Aorta (tissue), 5 donors: ENCODE data around the gene IMPA2. TPM values are rescaled to one million over a fixed set of nuclear protein-coding genes. Genes with fewer than 3 reads are reported as not detected.
A peak's percentile ranks its signal among the peaks of the same experiment; 100 is the strongest.

ENCODE experiments used
- ATAC-seq: fragments of 200-7000 bp; cut with Tn5 transposase; one replicate; pipeline ENCODE4 v1.9.1; 2022; ENCODE audit warnings: moderate library complexity; ENCODE audit not compliant: low FRiP score
- DNase-seq, 2 donors: peaks; one replicate each; pipeline ENCODE4 v3.0.0-alpha.2; 2020
- H3K27ac ChIP-seq, 2 donors: one replicate each; pipeline ENCODE4 v1.5.1; 2013; ENCODE audit warnings: low read length in 2 of 2, mild to moderate bottlenecking in 2 of 2, moderate library complexity in 2 of 2, control low read depth in 1 of 2, inconsistent platforms in 1 of 2, low read depth in 1 of 2
- H3K27me3 ChIP-seq, 2 donors: one replicate each; pipeline ENCODE4 v1.6.1; 2013; ENCODE audit warnings: control low read depth in 1 of 2, low read length in 1 of 2, mild to moderate bottlenecking in 1 of 2, moderate library complexity in 1 of 2; ENCODE audit not compliant: insufficient read depth in 2 of 2, control insufficient read depth in 1 of 2
- H3K36me3 ChIP-seq, 2 donors: one replicate each; pipeline ENCODE4 v1.6.1; 2013; ENCODE audit warnings: control low read depth in 1 of 2, low read length in 1 of 2, mild to moderate bottlenecking in 1 of 2; ENCODE audit not compliant: insufficient read depth in 2 of 2, control insufficient read depth in 1 of 2
- H3K4me1 ChIP-seq, 2 donors: one replicate each; pipeline ENCODE4 v1.6.1; 2013; ENCODE audit warnings: low read length in 2 of 2, control low read depth in 1 of 2, mild to moderate bottlenecking in 1 of 2, moderate library complexity in 1 of 2; ENCODE audit not compliant: insufficient read depth in 2 of 2, control insufficient read depth in 1 of 2
- H3K4me3 ChIP-seq, 2 donors: one replicate each; pipeline ENCODE4 v1.5.1; 2013; ENCODE audit warnings: low read length in 2 of 2, control low read depth in 1 of 2, mild to moderate bottlenecking in 1 of 2
- H3K9me3 ChIP-seq: one replicate; pipeline ENCODE4 v1.6.1; 2013; ENCODE audit warnings: mild to moderate bottlenecking, low read length; ENCODE audit not compliant: control insufficient read depth
- WGBS, 2 donors: extraction: QIAGEN DNeasy Blood & Tissue Kit; methylation state at CpG; one replicate each; pipeline ENCODE4 v1.1.7; 2013; 5-methylcytosine and 5-hydroxymethylcytosine counted together
- intact Hi-C, 2 donors: fragments of 100-400 bp; cut with DNase I; formaldehyde crosslinking; loops; one replicate each; pipeline versions ENCODE4 v1.14.2 to v1.15.0; 2022
- polyA plus RNA-seq, 2 donors: library from polyadenylated mRNA; stranded (reverse); fragments of 200-250 nt; gene quantifications; one replicate each; pipeline ENCODE4 v1.2.3, GENCODE V29; 2013
- total RNA-seq, 2 donors: library from RNA; stranded (reverse); fragmentation: NEBNext Ultra II Directional; extraction: Animal tissue kit (Norgen Biotek cat#: 25700); gene quantifications; one replicate each; pipeline ENCODE4 v1.2.1, GENCODE V29; 2021
- donor health status: healthy with polysubstance abuse.
- donor health status: Bipolar disorder and iron deficiency.
- donor health status: DM: no; HTN: no; CAD: no.
- donor health status: DM: no; HTN: no; CAD: no.
- donor health status: DM: yes; HTN: yes; CAD: no.

Gene IMPA2
- total and polyA plus RNA-seq, 4 donors = 7.9 to 19.9 (median 14.1) TPM

- peak in 1 of 2 donors; percentile 48 for DNase-seq
- intact Hi-C loops = no loop called here
- Histone ChIP-seq H3K27me3 (no peaks in the 10 kb centered on the region), H3K9me3 (no peaks in the 10 kb centered on the region), H3K36me3 (peaks cover 0 to 4% of the 10 kb centered on the region in 2 donors), H3K4me3 (no peak overlapping the region), H3K27ac (no peak overlapping the region), H3K4me1 (no peaks in the 10 kb centered on the region)
- no peak for ATAC-seq
- WGBS, 2 donors = 86 to 92% methylated on average over 8 of the region's 8 CpGs
These were observed 30.1 kb downstream of the IMPA2 start for GRCh38 chr18:12011199-12011956.

- peak; percentile 13 for ATAC-seq
- Histone ChIP-seq H3K27ac (no peak overlapping the region), H3K4me1 (no peaks in the 10 kb centered on the region), H3K27me3 (no peaks in the 10 kb centered on the region), H3K36me3 (peaks cover 0 to 4% of the 10 kb centered on the region in 2 donors), H3K9me3 (no peaks in the 10 kb centered on the region), H3K4me3 (no peak overlapping the region)
- intact Hi-C loops = no loop called here
- DNase-seq = peak in 1 of 2 donors; percentile 26
- WGBS, 2 donors = 68 to 73% methylated on average over 19 of the region's 19 CpGs
These were observed 30.7 kb downstream of the IMPA2 start for GRCh38 chr18:12011957-12012549.

GRCh38 chr18:12012697-12013096, 31.4 kb downstream of the IMPA2 start:
- ATAC-seq (no peak), DNase-seq (peak in 1 of 2 donors; percentile 25)
- WGBS, 2 donors = 61 to 62% methylated on average over 3 of the region's 3 CpGs
- Histone ChIP-seq H3K27me3 (no peaks in the 10 kb centered on the region), H3K4me1 (no peaks in the 10 kb centered on the region), H3K4me3 (no peak overlapping the region), H3K27ac (no peak overlapping the region), H3K36me3 (peaks cover 0 to 4% of the 10 kb centered on the region in 2 donors), H3K9me3 (no peaks in the 10 kb centered on the region)
- intact Hi-C loops = no loop called here

DNA sequence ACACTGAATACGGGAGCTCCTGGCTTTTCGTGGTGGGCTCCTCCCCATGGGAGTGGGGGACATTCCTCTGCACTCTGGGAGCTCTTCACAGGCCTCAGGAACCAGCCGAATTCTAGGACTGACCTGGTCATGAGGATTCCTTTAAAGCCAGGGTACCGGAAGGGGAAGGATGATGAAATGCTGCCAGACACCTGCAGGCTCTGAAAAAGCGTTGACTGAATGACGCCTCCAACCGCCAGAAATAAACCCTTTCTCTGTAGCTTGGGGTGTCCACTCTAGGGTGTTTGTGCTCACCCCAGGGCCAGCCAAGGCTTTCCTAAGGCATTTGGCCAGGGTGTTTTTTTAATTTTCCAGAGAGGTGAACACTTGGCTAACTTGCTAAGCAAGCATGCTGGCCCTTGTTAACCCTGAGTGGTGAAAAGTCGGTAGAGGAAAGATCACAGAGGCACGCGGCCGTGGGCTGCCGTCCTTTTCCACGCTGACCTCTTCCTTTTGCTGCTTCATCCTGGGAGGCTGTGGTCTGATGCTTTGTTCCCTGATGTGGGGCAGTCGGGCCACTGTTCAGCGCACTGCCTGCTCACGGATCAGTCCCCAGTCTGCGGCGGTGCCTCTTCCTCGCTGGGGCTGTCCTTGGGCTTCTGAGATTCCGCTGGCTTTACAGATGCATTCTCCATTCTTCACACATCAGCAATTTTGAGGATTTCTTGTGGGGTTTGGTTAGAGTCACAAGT, 32.0 kb downstream of the IMPA2 start:
- DNase-seq = peak in 1 of 2 donors; percentile 31
- WGBS, 2 donors = 91 to 93% methylated on average over 20 of the region's 20 CpGs
- Histone ChIP-seq H3K4me3 (no peak overlapping the region), H3K4me1 (no peaks in the 10 kb centered on the region), H3K9me3 (no peaks in the 10 kb centered on the region), H3K27me3 (no peaks in the 10 kb centered on the region), H3K27ac (no peak overlapping the region), H3K36me3 (peaks cover 0 to 5% of the 10 kb centered on the region in 2 donors)
- intact Hi-C loops = no loop called here
- ATAC-seq = no peak

DNA sequence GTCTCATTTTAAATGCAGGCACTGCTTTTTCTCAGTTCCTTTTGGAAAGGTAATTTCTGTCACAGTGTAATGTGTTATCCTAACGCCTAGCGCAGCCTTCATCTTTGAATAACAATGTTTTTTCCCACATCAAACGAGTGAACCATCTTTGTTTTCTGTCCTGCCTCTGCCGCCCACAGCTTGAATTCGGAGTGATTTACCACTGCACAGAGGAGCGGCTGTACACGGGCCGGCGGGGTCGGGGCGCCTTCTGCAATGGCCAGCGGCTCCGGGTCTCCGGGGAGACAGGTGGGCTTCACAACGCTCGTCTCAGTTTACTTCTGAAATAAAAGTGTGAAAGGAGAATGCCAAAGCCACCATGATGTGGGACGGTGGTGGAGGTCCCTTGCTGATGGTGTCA, 32.8 kb downstream of the IMPA2 start:
- H3K36me3 ChIP-seq = peaks cover 0 to 3% of the 10 kb centered on the region in 2 donors
- DNase-seq = peak in 1 of 2 donors; percentile 53
- ATAC-seq = no peak
- no peak overlapping the region for H3K4me3 ChIP-seq
- no peaks in the 10 kb centered on the region for H3K9me3 ChIP-seq
- H3K27ac ChIP-seq = no peak overlapping the region
- no peaks in the 10 kb centered on the region for H3K27me3 ChIP-seq
- H3K4me1 ChIP-seq = no peaks in the 10 kb centered on the region
- 84 to 85% methylated on average over 17 of the region's 17 CpGs for WGBS, 2 donors
- intact Hi-C loops = no loop called here

DNA sequence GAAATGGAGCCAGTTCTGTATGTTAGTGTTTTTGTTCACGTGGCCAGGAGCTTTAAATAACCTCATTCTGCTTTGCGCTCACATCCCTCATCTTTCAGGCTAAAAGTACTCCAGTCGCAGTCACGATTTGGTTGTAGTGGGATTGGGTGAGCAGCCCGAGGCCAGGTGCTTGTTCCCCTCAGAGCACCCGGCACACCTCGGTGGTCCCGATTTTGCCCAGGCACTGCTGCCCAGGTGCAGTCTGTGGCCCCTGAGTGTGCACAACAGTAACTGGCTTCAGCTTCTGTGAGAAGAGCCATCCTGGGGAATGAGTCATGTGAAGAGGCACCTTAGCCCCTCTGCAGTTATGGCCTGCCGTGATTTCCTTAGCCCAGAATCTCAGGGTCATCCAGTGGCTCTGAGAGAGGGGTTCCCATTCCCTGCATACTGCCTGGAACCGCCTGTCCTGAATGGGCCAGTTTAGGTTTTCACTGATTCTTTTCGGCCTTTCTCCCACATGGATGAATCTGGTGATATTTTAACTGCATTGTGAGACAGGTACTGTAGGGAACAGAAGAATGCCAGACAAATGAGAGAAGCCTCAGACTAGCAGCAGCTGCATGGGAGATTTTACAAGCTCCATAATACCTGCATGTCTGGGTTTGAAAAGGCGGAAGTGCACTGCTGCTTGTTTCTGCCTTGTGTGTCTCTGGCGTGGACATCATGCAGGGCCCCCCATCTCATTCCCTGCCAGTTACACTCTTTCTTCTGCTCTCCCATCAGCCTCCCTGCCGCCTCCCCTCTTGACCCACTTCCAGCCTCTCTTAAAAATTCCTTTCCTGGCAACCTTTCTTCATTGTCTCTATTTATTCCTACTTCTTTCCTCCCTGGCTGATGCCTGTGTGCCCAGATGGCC, 33.5 kb downstream of the IMPA2 start:
- 85 to 91% methylated on average over 14 of the region's 14 CpGs for WGBS, 2 donors
- Histone ChIP-seq H3K36me3 (peaks cover 0 to 3% of the 10 kb centered on the region in 2 donors), H3K27me3 (no peaks in the 10 kb centered on the region), H3K4me1 (no peaks in the 10 kb centered on the region), H3K4me3 (no peak overlapping the region), H3K9me3 (no peaks in the 10 kb centered on the region), H3K27ac (no peak overlapping the region)
- peak in 1 of 2 donors; percentile 40 for DNase-seq
- intact Hi-C loops = no loop called here
- no peak for ATAC-seq

- intact Hi-C loops = no loop called here
- peak in 1 of 2 donors; percentile 67 for DNase-seq
- Histone ChIP-seq H3K27ac (no peak overlapping the region), H3K36me3 (peaks cover 0 to 3% of the 10 kb centered on the region in 2 donors), H3K4me1 (no peaks in the 10 kb centered on the region), H3K27me3 (no peaks in the 10 kb centered on the region), H3K4me3 (no peak overlapping the region), H3K9me3 (no peaks in the 10 kb centered on the region)
- peak; percentile 52 for ATAC-seq
- 64 to 65% methylated on average over 13 of the region's 13 CpGs for WGBS, 2 donors
These were observed 34.2 kb downstream of the IMPA2 start for GRCh38 chr18:12015416-12016062.

GRCh38 chr18:12017081-12017480, 35.8 kb downstream of the IMPA2 start:
- Histone ChIP-seq H3K27me3 (no peaks in the 10 kb centered on the region), H3K9me3 (no peaks in the 10 kb centered on the region), H3K4me1 (no peaks in the 10 kb centered on the region), H3K27ac (no peak overlapping the region), H3K4me3 (no peak overlapping the region), H3K36me3 (peaks cover 0 to 3% of the 10 kb centered on the region in 2 donors)
- ATAC-seq (no peak), DNase-seq (peak in 1 of 2 donors; percentile 51)
- intact Hi-C loops = no loop called here
- 74 to 76% methylated on average over 5 of the region's 5 CpGs for WGBS, 2 donors
